Activated CD4-positive, alpha-beta T cell treated with anti-CD3 and anti-CD28 coated beads for 48 hours (primary cell): ENCODE measurements around the gene CBS.
"Not testable (repeated sequence)": the region's sequence is repeated elsewhere in the genome, so short reads cannot be mapped to it uniquely, and the experiment has no call there.

Experiments
- DNase-seq: peaks from one replicate; pipeline ENCODE4 v3.0.0-alpha.2; 2020

CBS gene

GRCh38 chr21:43023175-43023574, 52.5 kb downstream of the CBS start:
- no peak for DNase-seq

- DNase-seq, result no peak
Observed at GRCh38 chr21:43021756-43022600, 53.7 kb downstream of the CBS start.

- DNase-seq, result no peak
Observed at GRCh38 chr21:43021191-43021590, 54.4 kb downstream of the CBS start.

- no peak for DNase-seq
Observed at GRCh38 chr21:43020771-43021170, 54.9 kb downstream of the CBS start.

GRCh38 chr21:43020177-43020576, 55.5 kb downstream of the CBS start:
- DNase-seq, result no peak

GRCh38 chr21:43018519-43018918, 57.1 kb downstream of the CBS start:
- no peak for DNase-seq

- no peak for DNase-seq
Observed at GRCh38 chr21:43016728-43017127, 58.9 kb downstream of the CBS start.

GRCh38 chr21:43015906-43016540, 59.6 kb downstream of the CBS start:
- DNase-seq, result no peak

- DNase-seq, result no peak
Observed at GRCh38 chr21:43012596-43012995, 63.0 kb downstream of the CBS start.

- DNase-seq, result no peak
Observed at GRCh38 chr21:43006874-43007208, 68.8 kb downstream of the CBS start.

GRCh38 chr21:43006051-43006873, 69.4 kb downstream of the CBS start:
- DNase-seq, result not testable (repeated sequence)

- no peak for DNase-seq
Observed at GRCh38 chr21:43005635-43006034, 70.0 kb downstream of the CBS start.

GRCh38 chr21:43004926-43005325, 70.7 kb downstream of the CBS start:
- no peak for DNase-seq
